Keratinocyte (primary cell): ENCODE results near the gene PANX2.

ENCODE experiments used
- EZH2 ChIP-seq: IDR thresholded peaks from one replicate; pipeline ENCODE4 v1.6.1; 2012; ENCODE audit warnings: inconsistent platforms, mild to moderate bottlenecking, low read length, moderate library complexity
- TF ChIP-seq, protein P1 (sequence below), 3 experiments: IDR thresholded peaks in 1 of 3; conservative IDR thresholded peaks in 1 of 3; optimal IDR thresholded peaks in 1 of 3; 2 replicates in 2 of 3; 3 replicates in 1 of 3; pipeline versions ENCODE3 to v1.5.1; 2011; ENCODE audit warnings: low read length in 3 of 3, mild to moderate bottlenecking in 3 of 3, moderate library complexity in 2 of 3, control low read depth in 1 of 3, inconsistent platforms in 1 of 3; ENCODE audit not compliant: insufficient read depth in 2 of 3; ENCODE audit errors: extremely low read depth in 1 of 3

DNA sequence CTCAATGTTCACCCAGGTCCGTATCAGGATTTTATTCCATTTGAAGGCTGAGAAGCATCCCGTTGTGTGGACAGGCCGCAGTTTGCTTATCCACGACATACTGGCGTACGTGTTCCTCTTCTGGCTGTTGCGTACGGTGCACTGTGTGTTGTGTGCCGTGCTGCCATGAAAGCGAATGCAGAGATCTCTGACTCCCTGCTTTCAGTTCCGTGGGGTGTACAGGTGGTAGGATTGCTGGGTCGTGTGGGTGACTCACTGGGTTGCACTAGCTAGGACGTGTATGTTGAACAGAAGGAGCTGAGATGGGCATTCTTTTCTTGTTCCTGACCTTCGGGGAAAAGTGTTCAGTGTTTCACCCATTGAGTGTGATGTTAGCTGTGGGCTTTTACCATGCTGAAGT lies 40.6 kb downstream of the PANX2 start:
- TF ChIP-seq, protein P1, sequence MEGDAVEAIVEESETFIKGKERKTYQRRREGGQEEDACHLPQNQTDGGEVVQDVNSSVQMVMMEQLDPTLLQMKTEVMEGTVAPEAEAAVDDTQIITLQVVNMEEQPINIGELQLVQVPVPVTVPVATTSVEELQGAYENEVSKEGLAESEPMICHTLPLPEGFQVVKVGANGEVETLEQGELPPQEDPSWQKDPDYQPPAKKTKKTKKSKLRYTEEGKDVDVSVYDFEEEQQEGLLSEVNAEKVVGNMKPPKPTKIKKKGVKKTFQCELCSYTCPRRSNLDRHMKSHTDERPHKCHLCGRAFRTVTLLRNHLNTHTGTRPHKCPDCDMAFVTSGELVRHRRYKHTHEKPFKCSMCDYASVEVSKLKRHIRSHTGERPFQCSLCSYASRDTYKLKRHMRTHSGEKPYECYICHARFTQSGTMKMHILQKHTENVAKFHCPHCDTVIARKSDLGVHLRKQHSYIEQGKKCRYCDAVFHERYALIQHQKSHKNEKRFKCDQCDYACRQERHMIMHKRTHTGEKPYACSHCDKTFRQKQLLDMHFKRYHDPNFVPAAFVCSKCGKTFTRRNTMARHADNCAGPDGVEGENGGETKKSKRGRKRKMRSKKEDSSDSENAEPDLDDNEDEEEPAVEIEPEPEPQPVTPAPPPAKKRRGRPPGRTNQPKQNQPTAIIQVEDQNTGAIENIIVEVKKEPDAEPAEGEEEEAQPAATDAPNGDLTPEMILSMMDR (optimal IDR thresholded peaks at IDR 0.05 in 1 of 3, IDR thresholded peaks at IDR 0.05 in 1 of 3, conservative IDR thresholded peaks at IDR 0.05 in 1 of 3; ENCODE audit: extremely low read depth in 1 of 3, insufficient read depth in 2 of 3, low read length in 3 of 3) = no peak
- no peak for TF ChIP-seq EZH2
